Mesothelial cell of epicardium (in vitro differentiated cells): ENCODE results near the gene EIF3L. TPM values are rescaled to one million over a fixed set of nuclear protein-coding genes. Genes with fewer than 3 reads are reported as not detected.

Experiments
- DNase-seq, 2 experiments: peaks; one replicate each; pipeline ENCODE4 v3.0.0; 2021; ENCODE audit warnings: low spot score in 2 of 2; ENCODE audit not compliant: unreplicated experiment in 2 of 2
- H3K27ac Mint-ChIP-seq: 2 replicates; pipeline ENCODE4 v1.8.0; 2021; ENCODE audit warnings: mixed read lengths
- H3K27me3 Mint-ChIP-seq: 2 replicates; pipeline ENCODE4 v1.8.0; 2021; ENCODE audit warnings: low read depth, mixed read lengths
- H3K36me3 Mint-ChIP-seq: 2 replicates; pipeline ENCODE4 v1.8.0; 2021; ENCODE audit warnings: mixed read lengths
- H3K4me1 Mint-ChIP-seq: 2 replicates; pipeline ENCODE4 v1.8.0; 2021; ENCODE audit warnings: mixed read lengths
- H3K4me3 Mint-ChIP-seq: 2 replicates; pipeline ENCODE4 v1.8.0; 2021; ENCODE audit warnings: mild to moderate bottlenecking, moderate library complexity, mixed read lengths
- H3K9me3 Mint-ChIP-seq: 2 replicates; pipeline ENCODE4 v1.8.0; 2021; ENCODE audit warnings: mixed read lengths
- total RNA-seq: library from RNA; stranded (reverse); gene quantifications from 3 replicates; pipeline ENCODE4 v1.2.1, GENCODE V29; 2021
- TF ChIP-seq, protein P1 (sequence below): fragments of 200-600 bp; sonication (generic); IDR thresholded peaks from one replicate; pipeline ENCODE4 v1.5.0; 2021; ENCODE audit warnings: antibody characterized with exemption; ENCODE audit not compliant: unreplicated experiment

EIF3L gene
- total RNA-seq, 1 donor from 2014 or later, result 639 TPM

DNA sequence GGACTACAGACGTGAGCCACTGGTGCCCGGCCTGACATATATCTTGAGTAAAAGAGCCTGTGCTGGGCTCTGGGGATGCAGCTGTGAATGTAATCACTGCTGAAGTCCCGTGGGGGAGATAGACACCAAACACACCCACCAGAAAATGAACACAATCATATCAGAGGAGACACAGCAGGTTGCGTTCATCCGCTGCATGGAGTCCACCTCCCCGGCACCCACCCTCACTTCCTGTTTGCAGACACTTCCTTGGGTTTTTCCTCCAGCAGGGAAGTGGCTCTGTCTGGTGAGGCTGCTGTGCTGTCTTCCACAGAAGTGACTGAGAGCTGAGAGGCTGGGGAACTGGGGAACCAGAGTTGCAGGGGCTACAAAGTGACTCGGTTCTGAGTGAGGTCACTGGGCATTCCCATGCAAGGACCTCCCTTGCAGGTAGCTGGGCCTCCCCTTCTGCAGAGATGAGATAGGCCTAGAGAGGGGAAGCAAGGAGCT is 64.1 kb downstream of the EIF3L start:
- Mint-ChIP-seq H3K9me3 (no peaks in the 10 kb centered on the region), H3K27ac (no peak overlapping the region), H3K36me3 (peaks cover 13% of the 10 kb centered on the region), H3K4me3 (no peak overlapping the region), H3K4me1 (peaks cover 17% of the 10 kb centered on the region), H3K27me3 (no peaks in the 10 kb centered on the region)
- DNase-seq, result no peak
- TF ChIP-seq, protein P1, sequence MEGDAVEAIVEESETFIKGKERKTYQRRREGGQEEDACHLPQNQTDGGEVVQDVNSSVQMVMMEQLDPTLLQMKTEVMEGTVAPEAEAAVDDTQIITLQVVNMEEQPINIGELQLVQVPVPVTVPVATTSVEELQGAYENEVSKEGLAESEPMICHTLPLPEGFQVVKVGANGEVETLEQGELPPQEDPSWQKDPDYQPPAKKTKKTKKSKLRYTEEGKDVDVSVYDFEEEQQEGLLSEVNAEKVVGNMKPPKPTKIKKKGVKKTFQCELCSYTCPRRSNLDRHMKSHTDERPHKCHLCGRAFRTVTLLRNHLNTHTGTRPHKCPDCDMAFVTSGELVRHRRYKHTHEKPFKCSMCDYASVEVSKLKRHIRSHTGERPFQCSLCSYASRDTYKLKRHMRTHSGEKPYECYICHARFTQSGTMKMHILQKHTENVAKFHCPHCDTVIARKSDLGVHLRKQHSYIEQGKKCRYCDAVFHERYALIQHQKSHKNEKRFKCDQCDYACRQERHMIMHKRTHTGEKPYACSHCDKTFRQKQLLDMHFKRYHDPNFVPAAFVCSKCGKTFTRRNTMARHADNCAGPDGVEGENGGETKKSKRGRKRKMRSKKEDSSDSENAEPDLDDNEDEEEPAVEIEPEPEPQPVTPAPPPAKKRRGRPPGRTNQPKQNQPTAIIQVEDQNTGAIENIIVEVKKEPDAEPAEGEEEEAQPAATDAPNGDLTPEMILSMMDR, result no peak

DNA sequence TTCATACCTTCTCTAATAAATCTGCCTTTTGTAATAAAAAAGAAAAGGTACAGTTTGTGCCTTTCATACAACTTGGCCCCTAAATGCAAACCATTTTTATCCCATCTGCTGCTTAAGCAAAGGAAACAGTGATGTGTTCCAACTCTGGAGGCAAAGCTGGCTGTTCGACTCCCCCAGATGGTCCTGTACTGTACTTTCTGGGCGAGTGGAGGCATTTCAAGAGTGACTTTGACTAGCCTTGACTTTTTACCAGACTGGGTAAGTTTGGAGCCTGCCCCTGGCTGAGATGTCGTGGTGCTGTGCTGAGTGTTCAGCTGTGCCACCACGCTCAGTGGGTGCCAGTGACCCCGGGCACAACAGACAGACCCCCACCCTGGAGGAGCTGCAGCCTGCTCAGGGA is 67.1 kb downstream of the EIF3L start:
- H3K4me1 Mint-ChIP-seq, result peaks cover under 1% of the 10 kb centered on the region
- H3K9me3 Mint-ChIP-seq, result no peaks in the 10 kb centered on the region
- H3K4me3 Mint-ChIP-seq, result no peak overlapping the region
- peaks cover 16% of the 10 kb centered on the region for H3K36me3 Mint-ChIP-seq
- no peaks in the 10 kb centered on the region for H3K27me3 Mint-ChIP-seq
- no peak for DNase-seq
- no peak overlapping the region for H3K27ac Mint-ChIP-seq
- TF ChIP-seq, protein P1, result no peak

DNA sequence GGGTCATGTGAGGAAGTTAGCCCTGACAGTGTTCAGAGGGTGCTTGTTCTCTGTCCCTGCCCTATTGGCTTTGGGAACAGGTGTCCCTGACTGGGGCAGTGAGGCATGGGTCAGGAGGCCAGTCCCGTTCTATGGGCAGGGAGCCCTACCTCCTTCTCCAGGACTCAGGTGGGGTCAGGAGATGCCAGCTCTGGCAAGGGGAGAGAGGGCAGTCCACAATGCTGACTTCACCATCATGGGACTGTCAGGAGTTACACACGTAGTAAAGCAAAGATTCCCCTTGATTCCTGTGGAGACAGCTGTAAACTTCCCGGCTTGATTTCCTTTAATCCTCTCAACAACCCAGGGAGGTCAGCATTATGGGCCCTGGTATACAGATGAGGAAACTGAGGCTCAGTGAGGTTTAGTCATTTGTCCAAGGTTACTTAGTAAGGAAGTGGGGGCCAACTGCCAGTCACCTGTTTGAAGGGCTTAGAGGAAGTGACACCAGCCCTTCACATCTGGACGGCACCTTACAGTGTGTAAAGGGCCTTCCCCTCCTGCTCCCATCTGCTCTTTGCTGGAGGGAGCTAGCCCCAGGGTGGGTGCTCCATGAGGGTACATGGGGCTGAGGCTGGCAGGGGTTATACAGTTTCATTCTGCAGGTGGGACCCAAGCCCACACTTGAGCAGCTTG is 68.8 kb downstream of the EIF3L start:
- peaks cover 18% of the 10 kb centered on the region for H3K36me3 Mint-ChIP-seq
- H3K4me3 Mint-ChIP-seq, result no peak overlapping the region
- TF ChIP-seq, protein P1, result no peak
- no peaks in the 10 kb centered on the region for H3K4me1 Mint-ChIP-seq
- H3K9me3 Mint-ChIP-seq, result no peaks in the 10 kb centered on the region
- H3K27ac Mint-ChIP-seq, result no peak overlapping the region
- no peaks in the 10 kb centered on the region for H3K27me3 Mint-ChIP-seq
- DNase-seq, result no peak

DNA sequence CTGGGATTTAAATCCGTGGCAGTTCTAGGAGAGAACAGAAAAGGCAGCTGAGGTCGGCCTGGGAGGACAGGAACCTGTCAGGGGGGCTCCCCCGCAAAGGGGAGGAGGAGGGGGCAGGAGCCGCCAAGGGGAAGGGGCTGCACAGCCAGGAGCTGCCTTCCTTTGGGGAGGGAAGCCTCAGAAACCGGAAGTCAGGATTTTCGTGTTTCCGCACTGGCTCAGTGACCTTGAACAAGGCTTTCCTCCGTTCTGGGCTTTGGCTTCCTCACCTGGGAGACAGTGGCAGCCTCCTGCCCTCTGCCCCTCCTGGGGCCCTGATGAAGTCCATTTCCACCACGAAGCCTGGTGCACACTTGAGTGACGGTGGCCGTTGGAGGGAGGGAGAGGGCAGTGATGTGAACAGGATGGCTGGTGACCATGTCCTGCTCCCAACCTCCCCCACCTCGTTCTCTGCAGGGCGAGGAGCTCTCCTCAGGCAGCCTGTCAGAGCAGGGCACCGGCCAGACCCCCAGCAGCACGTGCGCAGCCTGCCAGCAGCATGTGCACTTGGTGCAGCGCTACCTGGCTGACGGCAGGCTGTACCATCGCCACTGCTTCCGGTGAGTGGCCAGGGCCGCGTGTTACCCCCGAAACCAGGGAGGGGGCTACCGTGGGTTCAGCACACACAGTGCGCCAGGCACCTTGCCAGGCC is 69.5 kb downstream of the EIF3L start:
- TF ChIP-seq, protein P1, result no peak
- H3K9me3 Mint-ChIP-seq, result no peaks in the 10 kb centered on the region
- DNase-seq, result no peak
- no peak overlapping the region for H3K27ac Mint-ChIP-seq
- no peaks in the 10 kb centered on the region for H3K27me3 Mint-ChIP-seq
- H3K4me3 Mint-ChIP-seq, result no peak overlapping the region
- H3K36me3 Mint-ChIP-seq, result peaks cover 17% of the 10 kb centered on the region
- H3K4me1 Mint-ChIP-seq, result no peaks in the 10 kb centered on the region

DNA sequence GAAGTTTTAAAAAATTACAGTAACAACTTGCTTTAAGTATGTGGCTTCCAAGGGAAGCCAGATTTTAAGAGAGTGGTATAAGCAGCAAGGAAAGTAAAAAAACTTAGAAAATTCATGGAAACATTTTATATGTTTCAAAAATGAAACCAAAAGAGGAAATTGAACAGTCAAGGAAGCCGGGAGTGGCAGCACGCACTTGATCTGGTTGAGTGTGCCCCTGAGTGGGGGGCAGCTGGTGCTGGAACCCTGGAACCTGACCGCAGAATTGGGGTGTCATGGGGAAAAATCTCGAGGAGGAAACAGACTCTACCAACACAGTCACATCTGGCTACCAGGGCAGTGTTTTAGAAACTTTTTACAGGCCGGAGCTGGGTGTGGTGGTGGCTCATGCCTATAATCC is 70.9 kb downstream of the EIF3L start:
- Mint-ChIP-seq H3K4me3 (no peak overlapping the region), H3K9me3 (no peaks in the 10 kb centered on the region), H3K27ac (no peak overlapping the region)

More for the DNA sequence above, 70.9 kb downstream of the EIF3L start:
- Mint-ChIP-seq H3K4me1 (no peaks in the 10 kb centered on the region), H3K27me3 (no peaks in the 10 kb centered on the region), H3K36me3 (peaks cover 17% of the 10 kb centered on the region)
- no peak for DNase-seq
- TF ChIP-seq, protein P1, result no peak
